ENCODE data around the gene SPATA46.

The SPATA46 gene

GRCh38 chr1:162390396-162391185 is 13.9 kb upstream of the SPATA46 start:
- DNase-seq (ENCODE audit: low read depth in 2 of 2): no peak

- DNase-seq (ENCODE audit: low read depth in 2 of 2): no peak
Measured at GRCh38 chr1:162389971-162390370, 13.3 kb upstream of the SPATA46 start.

GRCh38 chr1:162389021-162389818 is 12.6 kb upstream of the SPATA46 start:
- DNase-seq (ENCODE audit: low read depth in 2 of 2): no peak

- no peak for DNase-seq (ENCODE audit: low read depth in 2 of 2)
Measured at GRCh38 chr1:162388615-162389014, 12.0 kb upstream of the SPATA46 start.

GRCh38 chr1:162388083-162388594 is 11.5 kb upstream of the SPATA46 start:
- no peak for DNase-seq (ENCODE audit: low read depth in 2 of 2)

- DNase-seq (ENCODE audit: low read depth in 2 of 2): no peak
Measured at GRCh38 chr1:162387226-162388082, 10.8 kb upstream of the SPATA46 start.

GRCh38 chr1:162386292-162387225 is 9.9 kb upstream of the SPATA46 start:
- DNase-seq (ENCODE audit: low read depth in 2 of 2): no peak

- DNase-seq (ENCODE audit: low read depth in 2 of 2): no peak
Measured at GRCh38 chr1:162385702-162386101, 9.0 kb upstream of the SPATA46 start.

GRCh38 chr1:162385280-162385623 is 8.6 kb upstream of the SPATA46 start:
- DNase-seq (ENCODE audit: low read depth in 2 of 2): no peak

- DNase-seq (ENCODE audit: low read depth in 2 of 2): no peak
Measured at GRCh38 chr1:162384601-162385279, 8.1 kb upstream of the SPATA46 start.

- no peak for DNase-seq (ENCODE audit: low read depth in 2 of 2)
Measured at GRCh38 chr1:162384116-162384515, 7.5 kb upstream of the SPATA46 start.

GRCh38 chr1:162383516-162383915 is 6.9 kb upstream of the SPATA46 start:
- no peak for DNase-seq (ENCODE audit: low read depth in 2 of 2)

GRCh38 chr1:162383091-162383490 is 6.4 kb upstream of the SPATA46 start:
- DNase-seq (ENCODE audit: low read depth in 2 of 2): no peak

- DNase-seq (ENCODE audit: low read depth in 2 of 2): no peak
Measured at GRCh38 chr1:162381941-162382750, 5.5 kb upstream of the SPATA46 start.

- DNase-seq (ENCODE audit: low read depth in 2 of 2): no peak
Measured at GRCh38 chr1:162381383-162381782, 4.7 kb upstream of the SPATA46 start, which contains the start of gene C1orf226. Gene C1orf226, plus strand, starts transcription at chr1:162381728. Its CDS starts 174 bp downstream, at chr1:162381902.

GRCh38 chr1:162380061-162380846 is 3.6 kb upstream of the SPATA46 start:
- no peak for DNase-seq (ENCODE audit: low read depth in 2 of 2)

GRCh38 chr1:162375463-162375862 is 1.2 kb downstream of the SPATA46 start:
- no peak for DNase-seq (ENCODE audit: low read depth in 2 of 2)

GRCh38 chr1:162374406-162374805 is 2.2 kb downstream of the SPATA46 start:
- DNase-seq (ENCODE audit: low read depth in 2 of 2): no peak

Data from stimulated activated CD8-positive, alpha-beta memory T cell treated with anti-CD3 and anti-CD28 coated beads, Interleukin-2, amount 100 ng/mL, for 1 hour (primary cell).